Measurements from ENCODE around the gene ARHGEF12. TPM values are rescaled to one million over a fixed set of nuclear protein-coding genes. Genes with fewer than 3 reads are reported as not detected.
"Not testable (repeated sequence)": the region's sequence is repeated elsewhere in the genome, so short reads cannot be mapped to it uniquely, and the experiment has no call there.

ARHGEF12 gene
- polyA plus RNA-seq, 4 donors: 15.1 to 56.5 (median 22.2) TPM

GRCh38 chr11:120500414-120501071 is 164.3 kb downstream of the ARHGEF12 start:
- 58 to 71% (median 69%) methylated on average over 13 to 14 of the region's 14 CpGs for WGBS, 3 donors
- Histone ChIP-seq H3K36me3 (ENCODE audit: control insufficient read depth in 3 of 3, insufficient read depth in 2 of 3, low read depth in 1 of 3, low read length in 3 of 3) (no peaks in the 10 kb centered on the region), H3K4me3 (ENCODE audit: low read depth in 1 of 3, low read length in 3 of 3) (no peak overlapping the region), H3K9me3 (ENCODE audit: control insufficient read depth in 2 of 2, insufficient read depth in 1 of 2, low read depth in 1 of 2, low read length in 1 of 2) (no peaks in the 10 kb centered on the region), H3K27ac (ENCODE audit: low read depth in 1 of 3, low read length in 2 of 3) (no peak overlapping the region), H3K27me3 (ENCODE audit: control insufficient read depth in 3 of 3, insufficient read depth in 3 of 3, low read length in 3 of 3) (peaks cover 0 to 2% (median 0%) of the 10 kb centered on the region in 3 donors), H3K4me1 (ENCODE audit: control insufficient read depth in 3 of 3, insufficient read depth in 2 of 3, low read depth in 1 of 3, low read length in 2 of 3) (no peaks in the 10 kb centered on the region)
- FAIRE-seq (no peak), DNase-seq (no peak)

GRCh38 chr11:120501440-120501839 is 165.2 kb downstream of the ARHGEF12 start:
- Histone ChIP-seq H3K27me3 (ENCODE audit: control insufficient read depth in 3 of 3, insufficient read depth in 3 of 3, low read length in 3 of 3) (peaks cover 0 to 2% (median 0%) of the 10 kb centered on the region in 3 donors), H3K36me3 (ENCODE audit: control insufficient read depth in 3 of 3, insufficient read depth in 2 of 3, low read depth in 1 of 3, low read length in 3 of 3) (no peaks in the 10 kb centered on the region), H3K27ac (ENCODE audit: low read depth in 1 of 3, low read length in 2 of 3) (no peak overlapping the region), H3K4me1 (ENCODE audit: control insufficient read depth in 3 of 3, insufficient read depth in 2 of 3, low read depth in 1 of 3, low read length in 2 of 3) (no peaks in the 10 kb centered on the region), H3K9me3 (ENCODE audit: control insufficient read depth in 2 of 2, insufficient read depth in 1 of 2, low read depth in 1 of 2, low read length in 1 of 2) (no peaks in the 10 kb centered on the region), H3K4me3 (ENCODE audit: low read depth in 1 of 3, low read length in 3 of 3) (no peak overlapping the region)
- FAIRE-seq: no peak
- 40 to 52% (median 44%) methylated on average over 2 of the region's 2 CpGs for WGBS, 3 donors
- DNase-seq: no peak

GRCh38 chr11:120501976-120502755 is 166.0 kb downstream of the ARHGEF12 start:
- H3K9me3 ChIP-seq (ENCODE audit: control insufficient read depth in 2 of 2, insufficient read depth in 1 of 2, low read depth in 1 of 2, low read length in 1 of 2): no peaks in the 10 kb centered on the region
- peaks cover 0 to 2% (median 0%) of the 10 kb centered on the region in 3 donors for H3K27me3 ChIP-seq (ENCODE audit: control insufficient read depth in 3 of 3, insufficient read depth in 3 of 3, low read length in 3 of 3)
- FAIRE-seq (no peak), DNase-seq (no peak)
- H3K4me1 ChIP-seq (ENCODE audit: control insufficient read depth in 3 of 3, insufficient read depth in 2 of 3, low read depth in 1 of 3, low read length in 2 of 3): no peaks in the 10 kb centered on the region
- 59 to 73% (median 67%) methylated on average over 5 of the region's 5 CpGs for WGBS, 3 donors
- H3K4me3 ChIP-seq (ENCODE audit: low read depth in 1 of 3, low read length in 3 of 3): no peak overlapping the region
- H3K36me3 ChIP-seq (ENCODE audit: control insufficient read depth in 3 of 3, insufficient read depth in 2 of 3, low read depth in 1 of 3, low read length in 3 of 3): no peaks in the 10 kb centered on the region
- no peak overlapping the region for H3K27ac ChIP-seq (ENCODE audit: low read depth in 1 of 3, low read length in 2 of 3)

GRCh38 chr11:120503529-120503928 is 167.3 kb downstream of the ARHGEF12 start:
- WGBS, 3 donors: 68 to 75% (median 68%) methylated on average over 3 of the region's 3 CpGs
- H3K27ac ChIP-seq (ENCODE audit: low read depth in 1 of 3, low read length in 2 of 3); DNase-seq; H3K36me3 ChIP-seq (ENCODE audit: control insufficient read depth in 3 of 3, insufficient read depth in 2 of 3, low read depth in 1 of 3, low read length in 3 of 3); H3K4me1 ChIP-seq (ENCODE audit: control insufficient read depth in 3 of 3, insufficient read depth in 2 of 3, low read depth in 1 of 3, low read length in 2 of 3); H3K4me3 ChIP-seq (ENCODE audit: low read depth in 1 of 3, low read length in 3 of 3); H3K9me3 ChIP-seq (ENCODE audit: control insufficient read depth in 2 of 2, insufficient read depth in 1 of 2, low read depth in 1 of 2, low read length in 1 of 2); FAIRE-seq; H3K27me3 ChIP-seq (ENCODE audit: control insufficient read depth in 3 of 3, insufficient read depth in 3 of 3, low read length in 3 of 3): not testable (repeated sequence)

- no peaks in the 10 kb centered on the region for H3K9me3 ChIP-seq (ENCODE audit: control insufficient read depth in 2 of 2, insufficient read depth in 1 of 2, low read depth in 1 of 2, low read length in 1 of 2)
- WGBS, 3 donors: 75 to 79% (median 76%) methylated on average over 7 of the region's 7 CpGs
- FAIRE-seq: no peak
Observed at GRCh38 chr11:120505801-120506425, 169.7 kb downstream of the ARHGEF12 start.

GRCh38 chr11:120509346-120510053 is 173.3 kb downstream of the ARHGEF12 start:
- no peaks in the 10 kb centered on the region for H3K36me3 ChIP-seq (ENCODE audit: control insufficient read depth in 3 of 3, insufficient read depth in 2 of 3, low read depth in 1 of 3, low read length in 3 of 3)
- 76 to 81% (median 76%) methylated on average over 7 of the region's 7 CpGs for WGBS, 3 donors
- H3K9me3 ChIP-seq (ENCODE audit: control insufficient read depth in 2 of 2, insufficient read depth in 1 of 2, low read depth in 1 of 2, low read length in 1 of 2): no peaks in the 10 kb centered on the region
- H3K27ac ChIP-seq (ENCODE audit: low read depth in 1 of 3, low read length in 2 of 3): no peak overlapping the region
- peaks cover 0 to 8% (median 0%) of the 10 kb centered on the region in 3 donors for H3K4me1 ChIP-seq (ENCODE audit: control insufficient read depth in 3 of 3, insufficient read depth in 2 of 3, low read depth in 1 of 3, low read length in 2 of 3)
- peaks cover 2 to 21% (median 7%) of the 10 kb centered on the region in 3 donors for H3K27me3 ChIP-seq (ENCODE audit: control insufficient read depth in 3 of 3, insufficient read depth in 3 of 3, low read length in 3 of 3)
- DNase-seq: no peak
- no peak for FAIRE-seq
- no peak overlapping the region for H3K4me3 ChIP-seq (ENCODE audit: low read depth in 1 of 3, low read length in 3 of 3)

More at GRCh38 chr11:120505801-120506425, 169.7 kb downstream of the ARHGEF12 start:
- Histone ChIP-seq H3K27me3 (ENCODE audit: control insufficient read depth in 3 of 3, insufficient read depth in 3 of 3, low read length in 3 of 3) (peaks cover 0 to 8% (median 7%) of the 10 kb centered on the region in 3 donors), H3K4me3 (ENCODE audit: low read depth in 1 of 3, low read length in 3 of 3) (no peak overlapping the region), H3K27ac (ENCODE audit: low read depth in 1 of 3, low read length in 2 of 3) (no peak overlapping the region), H3K4me1 (ENCODE audit: control insufficient read depth in 3 of 3, insufficient read depth in 2 of 3, low read depth in 1 of 3, low read length in 2 of 3) (no peaks in the 10 kb centered on the region), H3K36me3 (ENCODE audit: control insufficient read depth in 3 of 3, insufficient read depth in 2 of 3, low read depth in 1 of 3, low read length in 3 of 3) (no peaks in the 10 kb centered on the region)
- DNase-seq: no peak

GRCh38 chr11:120510406-120511115 is 174.3 kb downstream of the ARHGEF12 start:
- H3K9me3 ChIP-seq (ENCODE audit: control insufficient read depth in 2 of 2, insufficient read depth in 1 of 2, low read depth in 1 of 2, low read length in 1 of 2): no peaks in the 10 kb centered on the region
- H3K36me3 ChIP-seq (ENCODE audit: control insufficient read depth in 3 of 3, insufficient read depth in 2 of 3, low read depth in 1 of 3, low read length in 3 of 3): no peaks in the 10 kb centered on the region
- H3K27me3 ChIP-seq (ENCODE audit: control insufficient read depth in 3 of 3, insufficient read depth in 3 of 3, low read length in 3 of 3): peaks cover 2 to 21% (median 7%) of the 10 kb centered on the region in 3 donors
- peaks cover 0 to 8% (median 0%) of the 10 kb centered on the region in 3 donors for H3K4me1 ChIP-seq (ENCODE audit: control insufficient read depth in 3 of 3, insufficient read depth in 2 of 3, low read depth in 1 of 3, low read length in 2 of 3)
- FAIRE-seq: no peak
- no peak overlapping the region for H3K4me3 ChIP-seq (ENCODE audit: low read depth in 1 of 3, low read length in 3 of 3)
- 67 to 71% (median 69%) methylated on average over 16 to 20 of the region's 20 CpGs for WGBS, 3 donors
- no peak overlapping the region for H3K27ac ChIP-seq (ENCODE audit: low read depth in 1 of 3, low read length in 2 of 3)
- no peak for DNase-seq

Data from small intestine (tissue), 7 donors.